NCI-H2107 (cell line): ENCODE results near the gene ADCY2.

Experiments used
- DNase-seq: peaks from one replicate; lab custom pipeline; 2025; lab: John Stamatoyannopoulos, UW

Gene ADCY2

DNA sequence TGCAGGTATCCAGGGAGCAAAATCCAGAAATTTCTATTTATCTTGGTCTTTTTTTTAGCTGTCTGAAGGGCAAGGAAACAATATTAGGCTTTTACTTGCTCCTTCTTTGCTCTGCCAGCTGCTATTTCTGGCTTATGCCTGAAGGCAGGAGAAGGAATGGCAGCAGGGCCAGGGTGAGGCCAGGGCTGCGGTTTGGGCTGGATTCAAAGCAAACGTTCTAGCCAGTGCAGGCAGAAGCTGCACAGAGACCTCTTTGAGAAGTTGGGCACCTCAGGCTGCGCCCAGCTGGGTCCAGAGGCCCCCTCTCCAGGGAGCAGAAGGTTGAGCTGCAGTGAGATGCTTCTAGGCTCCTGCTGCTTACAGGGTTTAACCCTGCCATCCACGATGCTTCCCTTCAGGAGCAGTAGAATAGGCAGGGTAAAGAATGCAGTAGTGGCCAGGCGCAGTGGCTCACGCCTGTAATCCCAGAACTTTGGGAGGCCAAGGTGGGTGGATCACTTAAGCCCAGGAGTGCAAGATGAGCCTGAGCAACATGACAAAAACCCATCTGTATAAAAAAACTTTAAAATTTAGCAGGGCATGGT is 201.2 kb downstream of the ADCY2 start:
- DNase-seq = no peak

GRCh38 chr5:7606840-7607465 is 211.0 kb downstream of the ADCY2 start:
- no peak for DNase-seq

DNA sequence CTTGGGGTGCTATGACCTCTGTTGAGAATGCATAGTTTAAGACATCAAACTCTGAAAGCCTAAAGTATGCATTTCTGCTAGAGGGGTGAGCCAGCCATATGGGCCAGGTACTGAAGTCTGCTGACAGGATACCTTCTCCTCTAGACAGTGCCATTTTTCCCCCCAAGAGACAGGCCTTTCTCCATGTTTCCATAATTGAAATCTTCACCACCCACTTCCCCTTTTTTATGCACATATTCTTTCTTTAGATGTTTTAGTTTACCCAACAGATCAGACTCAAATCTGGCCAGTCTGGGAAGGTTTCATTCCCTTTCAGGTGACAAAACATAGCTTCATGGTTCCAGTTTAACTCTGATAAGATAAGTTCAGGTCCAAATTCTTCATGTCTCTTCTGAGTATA is 212.8 kb downstream of the ADCY2 start:
- DNase-seq = no peak

DNA sequence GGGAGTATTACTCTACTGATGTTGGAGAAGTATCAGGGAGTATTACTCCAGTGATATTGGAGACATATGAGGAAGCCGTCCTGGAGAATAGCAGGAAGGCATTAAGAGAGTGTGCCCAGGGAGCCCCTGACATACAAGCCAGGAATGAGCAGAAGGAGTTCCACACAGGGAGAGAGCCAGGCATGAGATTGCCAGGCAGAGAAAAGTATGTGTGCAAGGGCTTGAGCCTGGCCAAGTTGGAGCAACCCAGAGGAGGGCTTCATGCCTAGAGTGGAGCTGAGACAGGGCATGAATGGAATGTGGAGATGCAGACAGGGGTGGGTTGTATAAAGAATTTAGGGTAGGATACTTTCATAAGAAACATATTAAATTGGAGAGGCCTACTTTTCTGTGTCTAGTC is 213.8 kb downstream of the ADCY2 start:
- no peak for DNase-seq

DNA sequence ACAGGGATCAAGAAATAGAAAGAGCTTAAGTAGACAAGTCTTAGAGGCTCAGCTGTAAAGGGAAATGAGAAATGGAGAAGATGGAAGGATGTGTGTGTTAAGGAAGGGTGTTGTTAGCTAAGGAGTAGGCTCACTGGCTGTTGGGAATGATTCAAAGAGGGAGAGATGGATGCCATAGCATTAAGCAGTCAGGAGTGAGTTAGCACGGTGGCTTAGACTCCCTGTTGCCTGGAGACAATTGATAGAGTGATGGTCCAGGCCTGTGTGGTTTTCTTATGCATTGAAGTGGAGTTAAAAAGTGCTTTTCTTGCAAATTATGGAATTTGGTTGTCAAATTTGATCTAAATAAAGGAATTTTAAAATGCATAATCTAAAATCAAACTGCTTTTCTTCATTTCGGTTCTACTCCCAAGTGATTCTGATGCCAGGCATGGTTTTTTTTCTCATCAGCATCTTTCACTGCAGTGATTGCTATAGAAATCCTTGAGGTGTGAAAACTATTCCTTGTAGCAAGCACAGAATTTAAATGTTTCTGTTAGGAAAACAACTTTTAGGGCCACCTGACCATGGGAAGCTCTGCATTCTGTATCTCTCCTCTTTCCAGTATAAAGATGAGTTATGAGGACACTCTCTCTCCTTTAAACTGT is 214.7 kb downstream of the ADCY2 start:
- no peak for DNase-seq

GRCh38 chr5:7611518-7611917 is 215.6 kb downstream of the ADCY2 start:
- DNase-seq = no peak

DNA sequence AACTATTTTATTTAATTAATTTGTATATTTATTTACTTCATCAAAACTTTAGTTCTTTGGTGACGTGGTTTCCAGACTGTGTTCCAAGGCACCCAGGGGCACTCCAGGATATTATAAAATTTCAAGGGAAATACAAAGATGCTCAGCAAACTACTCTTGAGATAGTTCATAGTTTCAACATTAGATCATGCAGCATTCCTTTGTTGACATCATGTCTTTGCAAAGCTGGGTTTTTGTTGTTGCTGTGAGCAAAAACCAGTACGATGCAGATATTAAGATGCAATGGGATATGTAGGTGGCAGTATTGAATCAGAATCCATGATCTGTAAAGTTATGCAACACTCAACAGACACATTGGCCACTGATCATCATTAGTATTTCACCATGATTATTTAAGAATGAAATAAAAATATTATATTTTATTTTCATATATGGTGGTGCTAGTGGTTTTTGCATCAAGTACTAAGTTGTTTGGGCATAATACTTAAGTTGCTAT is 219.7 kb downstream of the ADCY2 start:
- DNase-seq = no peak

DNA sequence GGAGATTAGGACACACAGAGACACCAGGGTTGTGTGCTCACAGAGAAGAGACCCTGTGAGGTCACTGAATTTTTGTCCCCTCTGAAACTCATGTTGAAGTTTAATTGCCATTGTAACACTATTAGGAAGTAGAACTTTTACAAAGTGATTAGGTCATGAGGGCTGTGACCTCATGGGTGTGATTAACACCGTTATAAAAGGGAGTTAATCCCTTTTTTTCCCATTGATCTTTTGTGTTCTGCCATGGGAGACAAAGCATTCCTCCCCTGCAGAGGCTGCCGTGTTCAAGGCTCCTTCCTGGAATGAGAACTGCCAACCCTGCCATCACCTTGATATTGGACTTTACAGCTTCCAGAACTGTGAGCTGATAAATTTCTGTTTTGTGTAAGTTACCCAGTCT is 221.0 kb downstream of the ADCY2 start:
- no peak for DNase-seq

- DNase-seq = no peak
Observed at GRCh38 chr5:7622498-7622897, 226.6 kb downstream of the ADCY2 start.

GRCh38 chr5:7625740-7626139 is 229.8 kb downstream of the ADCY2 start:
- DNase-seq = no peak

DNA sequence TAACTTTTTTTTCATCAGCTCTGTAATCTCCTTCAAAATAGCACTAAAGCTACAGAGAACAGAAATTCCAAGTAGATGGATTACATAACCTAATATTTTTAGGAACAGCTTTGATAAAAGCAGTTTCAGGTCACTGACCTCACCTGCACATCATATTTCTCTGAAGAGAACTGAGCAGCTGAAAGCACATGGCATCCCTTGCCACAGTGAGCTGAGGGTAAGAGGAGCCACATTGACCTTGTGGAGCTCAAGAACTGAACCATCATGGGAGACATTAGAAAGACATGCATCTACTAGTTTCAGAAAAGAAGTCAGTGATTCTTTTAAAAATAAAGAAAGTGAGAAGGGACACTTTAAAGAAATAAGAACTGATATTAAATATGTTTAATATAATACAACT is 232.3 kb downstream of the ADCY2 start:
- no peak for DNase-seq

DNA sequence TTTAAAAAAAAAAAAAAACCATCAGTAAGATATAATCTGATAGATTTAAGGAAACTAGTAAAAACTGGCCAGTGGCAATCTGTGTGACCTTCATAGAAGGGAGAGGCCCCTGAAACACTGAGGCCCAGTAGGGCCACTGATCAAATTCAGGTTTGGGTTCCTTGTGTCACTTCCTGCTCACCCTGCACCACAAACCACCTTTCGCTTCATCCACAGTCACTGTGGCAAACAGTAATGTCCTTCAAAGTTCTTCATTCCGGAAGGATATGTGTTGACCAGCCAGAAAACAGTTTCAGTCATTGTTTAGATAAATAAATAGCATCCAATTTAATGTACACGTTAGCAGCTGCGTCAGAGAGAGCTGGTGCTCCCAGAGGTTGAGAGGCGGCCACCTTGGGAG is 232.9 kb downstream of the ADCY2 start:
- DNase-seq = no peak

- DNase-seq = peak; percentile 59
Observed at GRCh38 chr5:7629561-7629960, 233.6 kb downstream of the ADCY2 start.

- DNase-seq = no peak
Observed at GRCh38 chr5:7634837-7635236, 238.9 kb downstream of the ADCY2 start.

GRCh38 chr5:7638456-7638855 is 242.5 kb downstream of the ADCY2 start:
- DNase-seq = no peak

- DNase-seq = no peak
Observed at GRCh38 chr5:7642029-7642428, 246.1 kb downstream of the ADCY2 start.

- no peak for DNase-seq
Observed at GRCh38 chr5:7644723-7645122, 248.8 kb downstream of the ADCY2 start.

- no peak for DNase-seq
Observed at GRCh38 chr5:7650755-7651154, 254.8 kb downstream of the ADCY2 start.

- DNase-seq = no peak
Observed at GRCh38 chr5:7653046-7653445, 257.1 kb downstream of the ADCY2 start.

- DNase-seq = no peak
Observed at GRCh38 chr5:7657153-7657552, 261.2 kb downstream of the ADCY2 start.

DNA sequence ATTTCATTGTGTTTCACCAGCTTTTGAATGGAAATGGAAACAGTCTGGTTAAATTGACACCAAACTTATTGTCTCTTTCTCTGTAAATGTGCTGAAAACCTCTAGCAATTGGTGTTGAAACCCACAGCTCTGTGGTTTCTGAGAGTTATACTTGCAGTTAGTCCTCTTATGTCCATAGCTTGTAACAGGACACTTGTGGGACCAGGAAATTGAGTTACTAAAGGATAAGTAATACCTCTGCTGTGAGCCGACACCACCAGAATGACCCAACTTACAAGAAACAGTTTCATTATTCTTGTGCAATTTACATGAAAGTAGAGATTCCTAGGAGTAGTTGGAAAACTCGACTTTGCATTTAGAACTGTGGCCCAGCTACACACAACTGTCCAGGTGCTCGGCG is 263.5 kb downstream of the ADCY2 start:
- DNase-seq = peak; percentile 19

GRCh38 chr5:7662289-7662688 is 266.4 kb downstream of the ADCY2 start:
- no peak for DNase-seq

DNA sequence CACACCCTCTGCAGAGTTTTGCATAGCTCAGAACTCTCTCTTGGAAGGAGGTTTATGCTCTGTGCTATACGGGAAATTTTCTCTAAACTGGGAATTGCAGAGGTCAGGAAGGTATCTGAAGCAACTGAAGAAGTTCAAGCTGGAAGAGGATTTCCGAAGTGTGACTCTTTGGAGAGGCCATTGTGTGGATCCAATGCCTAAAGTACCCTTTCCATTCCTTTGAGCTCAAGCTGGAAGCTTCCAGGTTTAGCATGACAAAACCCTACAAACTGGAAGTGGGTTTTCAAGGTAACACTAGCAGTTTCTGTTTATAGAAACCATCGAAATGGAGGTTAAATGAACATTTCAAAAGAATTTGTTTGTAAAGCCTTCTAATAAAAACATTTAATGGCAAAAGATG is 267.9 kb downstream of the ADCY2 start:
- no peak for DNase-seq

- DNase-seq = no peak
Observed at GRCh38 chr5:7664208-7664607, 268.3 kb downstream of the ADCY2 start.
